Astrocyte (in vitro differentiated cells and primary cell): ENCODE results near the gene RALY. TPM values are rescaled to one million over a fixed set of nuclear protein-coding genes. Genes with fewer than 3 reads are reported as not detected.

Source experiments
- DNase-seq: peaks from one replicate; pipeline ENCODE4 v3.0.0-alpha.2; 2010; ENCODE audit warnings: low read depth
- FAIRE-seq: peaks from 2 replicates; lab custom pipeline; 2011; peaks lifted over from hg19 to GRCh38; lab: Jason Lieb, UNC
- H2AFZ ChIP-seq: 2 replicates; pipeline ENCODE4 v1.6.0; 2012; ENCODE audit warnings: low read depth, low read length, inconsistent platforms
- H3K27ac ChIP-seq: 2 replicates; pipeline ENCODE4 v1.5.1; 2011; ENCODE audit warnings: low read depth, low read length, inconsistent platforms
- H3K27me3 ChIP-seq: 2 replicates; pipeline ENCODE4 v1.6.0; 2011; ENCODE audit warnings: low read length, inconsistent platforms; ENCODE audit not compliant: insufficient read depth
- H3K36me3 ChIP-seq: 2 replicates; pipeline ENCODE4 v1.5.1; 2011; ENCODE audit warnings: low read length, inconsistent platforms; ENCODE audit not compliant: insufficient read depth
- H3K4me1 ChIP-seq: 2 replicates; pipeline ENCODE4 v1.5.1; 2011; ENCODE audit warnings: low read length, inconsistent platforms; ENCODE audit not compliant: insufficient read depth
- H3K4me2 ChIP-seq: 2 replicates; pipeline ENCODE4 v1.6.0; 2012; ENCODE audit warnings: low read length, inconsistent platforms
- H3K4me3 ChIP-seq: 2 replicates; pipeline ENCODE4 v1.5.1; 2011; ENCODE audit warnings: low read depth, mild to moderate bottlenecking, low read length, inconsistent platforms; ENCODE audit not compliant: insufficient read depth
- H3K79me2 ChIP-seq: 2 replicates; pipeline ENCODE4 v1.6.0; 2012; ENCODE audit warnings: mild to moderate bottlenecking, low read length, inconsistent platforms; ENCODE audit not compliant: insufficient read depth
- H3K9ac ChIP-seq: 2 replicates; pipeline ENCODE4 v1.6.0; 2012; ENCODE audit warnings: mild to moderate bottlenecking, low read length, inconsistent platforms
- H3K9me3 ChIP-seq: 2 replicates; pipeline ENCODE4 v1.5.1; 2012; ENCODE audit warnings: low read depth, mild to moderate bottlenecking, low read length, inconsistent platforms; ENCODE audit not compliant: insufficient read depth
- H4K20me1 ChIP-seq: 2 replicates; pipeline ENCODE4 v1.6.0; 2012; ENCODE audit warnings: low read length, inconsistent platforms; ENCODE audit not compliant: insufficient read depth
- H3K27ac Mint-ChIP-seq: one replicate; pipeline ENCODE4 v1.8.0; 2021; ENCODE audit warnings: mild to moderate bottlenecking, mixed read lengths; ENCODE audit not compliant: unreplicated experiment
- H3K27me3 Mint-ChIP-seq: one replicate; pipeline ENCODE4 v1.8.0; 2021; ENCODE audit warnings: low read depth, mixed read lengths; ENCODE audit not compliant: unreplicated experiment
- H3K36me3 Mint-ChIP-seq: one replicate; pipeline ENCODE4 v1.8.0; 2021; ENCODE audit warnings: low read depth, mixed read lengths; ENCODE audit not compliant: unreplicated experiment
- H3K4me1 Mint-ChIP-seq: one replicate; pipeline ENCODE4 v1.8.0; 2021; ENCODE audit warnings: low read depth, mixed read lengths; ENCODE audit not compliant: unreplicated experiment
- H3K4me3 Mint-ChIP-seq: one replicate; pipeline ENCODE4 v1.8.0; 2021; ENCODE audit warnings: mild to moderate bottlenecking, moderate library complexity, mixed read lengths; ENCODE audit not compliant: unreplicated experiment
- H3K9me3 Mint-ChIP-seq: one replicate; pipeline ENCODE4 v1.8.0; 2021; ENCODE audit warnings: mild to moderate bottlenecking, mixed read lengths; ENCODE audit not compliant: unreplicated experiment
- EZH2 ChIP-seq: IDR thresholded peaks from 2 replicates; pipeline ENCODE4 v1.6.1; 2012; ENCODE audit warnings: mild to moderate bottlenecking, low read length, inconsistent platforms; ENCODE audit not compliant: insufficient read depth
- total RNA-seq: library from RNA; stranded (reverse); gene quantifications from 2 replicates; pipeline ENCODE4 v1.2.1, GENCODE V29; 2021
- TF ChIP-seq, protein P1 (sequence below): IDR thresholded peaks from 2 replicates; pipeline ENCODE4 v1.5.1; 2011; ENCODE audit warnings: low read depth, mild to moderate bottlenecking, inconsistent platforms, low read length, moderate library complexity; ENCODE audit not compliant: insufficient read depth

The RALY gene
- total RNA-seq, 1 donor from 2014 or later = 105 TPM

DNA sequence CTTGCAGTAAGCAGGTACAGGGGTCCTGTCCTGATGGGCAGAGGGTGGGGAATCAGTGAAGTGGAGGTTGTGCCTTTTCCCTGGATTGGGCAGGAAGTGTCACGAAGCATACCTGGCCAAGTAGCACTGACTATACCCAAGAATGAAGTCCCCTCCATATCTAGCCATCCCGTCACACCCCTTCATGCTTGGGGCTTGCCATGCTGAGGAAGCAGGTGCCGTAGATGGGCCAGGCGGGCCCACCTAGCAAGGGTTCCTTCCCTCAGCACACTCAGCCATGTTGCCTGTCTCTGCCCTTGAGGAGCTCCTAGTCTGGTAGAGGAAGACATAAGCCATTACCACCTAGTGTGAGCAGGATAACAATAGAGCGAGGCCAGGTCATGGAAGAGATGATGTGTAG lies 84.8 kb downstream of the RALY start:
- Mint-ChIP-seq H3K4me1 (peaks cover 3% of the 10 kb centered on the region), H3K36me3 (peaks cover 30% of the 10 kb centered on the region), H3K27ac (no peak overlapping the region), H3K27me3 (no peaks in the 10 kb centered on the region), H3K4me3 (no peak overlapping the region), H3K9me3 (no peaks in the 10 kb centered on the region)
- Histone ChIP-seq H3K36me3 (peaks cover 13% of the 10 kb centered on the region), H3K79me2 (peaks cover 19% of the 10 kb centered on the region), H3K4me3 (no peak overlapping the region), H2AFZ (no peak overlapping the region), H3K27me3 (no peaks in the 10 kb centered on the region), H4K20me1 (peaks cover 87% of the 10 kb centered on the region), H3K4me2 (no peak overlapping the region), H3K9me3 (no peaks in the 10 kb centered on the region), H3K27ac (no peak overlapping the region), H3K4me1 (peaks cover 12% of the 10 kb centered on the region), H3K9ac (no peak overlapping the region)
- FAIRE-seq (no peak), DNase-seq (no peak)
- TF ChIP-seq, protein P1, sequence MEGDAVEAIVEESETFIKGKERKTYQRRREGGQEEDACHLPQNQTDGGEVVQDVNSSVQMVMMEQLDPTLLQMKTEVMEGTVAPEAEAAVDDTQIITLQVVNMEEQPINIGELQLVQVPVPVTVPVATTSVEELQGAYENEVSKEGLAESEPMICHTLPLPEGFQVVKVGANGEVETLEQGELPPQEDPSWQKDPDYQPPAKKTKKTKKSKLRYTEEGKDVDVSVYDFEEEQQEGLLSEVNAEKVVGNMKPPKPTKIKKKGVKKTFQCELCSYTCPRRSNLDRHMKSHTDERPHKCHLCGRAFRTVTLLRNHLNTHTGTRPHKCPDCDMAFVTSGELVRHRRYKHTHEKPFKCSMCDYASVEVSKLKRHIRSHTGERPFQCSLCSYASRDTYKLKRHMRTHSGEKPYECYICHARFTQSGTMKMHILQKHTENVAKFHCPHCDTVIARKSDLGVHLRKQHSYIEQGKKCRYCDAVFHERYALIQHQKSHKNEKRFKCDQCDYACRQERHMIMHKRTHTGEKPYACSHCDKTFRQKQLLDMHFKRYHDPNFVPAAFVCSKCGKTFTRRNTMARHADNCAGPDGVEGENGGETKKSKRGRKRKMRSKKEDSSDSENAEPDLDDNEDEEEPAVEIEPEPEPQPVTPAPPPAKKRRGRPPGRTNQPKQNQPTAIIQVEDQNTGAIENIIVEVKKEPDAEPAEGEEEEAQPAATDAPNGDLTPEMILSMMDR = no peak
- no peak for TF ChIP-seq EZH2

DNA sequence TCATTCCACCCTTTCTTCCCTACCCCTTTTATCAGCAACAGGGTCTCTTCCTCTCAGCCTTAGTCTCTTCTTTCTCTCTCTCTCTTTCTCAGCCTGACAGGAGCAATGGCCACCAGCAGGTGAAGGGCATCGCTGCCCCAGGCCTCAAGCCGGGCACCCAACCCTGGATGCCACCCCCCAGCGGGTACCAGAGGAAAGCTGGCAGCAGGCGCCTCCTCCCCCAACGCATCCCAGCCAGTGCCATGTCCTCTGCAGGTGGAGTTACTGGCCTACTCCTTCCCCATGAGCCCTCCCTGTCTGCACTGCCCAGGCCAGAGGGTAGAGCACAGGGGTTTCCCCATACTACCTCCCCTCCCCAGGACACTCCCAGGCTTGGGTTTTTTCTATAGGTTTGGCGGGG lies 86.1 kb downstream of the RALY start:
- peaks cover 35% of the 10 kb centered on the region for H3K36me3 Mint-ChIP-seq
- H3K27me3 Mint-ChIP-seq = no peaks in the 10 kb centered on the region
- no peak overlapping the region for H3K4me2 ChIP-seq
- H3K4me3 ChIP-seq = no peak overlapping the region
- H3K27ac Mint-ChIP-seq = no peak overlapping the region
- no peak overlapping the region for H3K4me3 Mint-ChIP-seq
- H3K9me3 ChIP-seq = no peaks in the 10 kb centered on the region
- no peak overlapping the region for H2AFZ ChIP-seq
- TF ChIP-seq EZH2 = no peak
- TF ChIP-seq, protein P1 = no peak
- peaks cover 17% of the 10 kb centered on the region for H3K36me3 ChIP-seq
- H3K79me2 ChIP-seq = peaks cover 9% of the 10 kb centered on the region
- no peak overlapping the region for H3K27ac ChIP-seq
- FAIRE-seq (no peak), DNase-seq (no peak)
- H3K4me1 ChIP-seq = peaks cover 12% of the 10 kb centered on the region
- no peak overlapping the region for H3K9ac ChIP-seq
- no peaks in the 10 kb centered on the region for H3K27me3 ChIP-seq
- H3K9me3 Mint-ChIP-seq = no peaks in the 10 kb centered on the region
- peaks cover 87% of the 10 kb centered on the region for H4K20me1 ChIP-seq
- peaks cover 3% of the 10 kb centered on the region for H3K4me1 Mint-ChIP-seq

DNA sequence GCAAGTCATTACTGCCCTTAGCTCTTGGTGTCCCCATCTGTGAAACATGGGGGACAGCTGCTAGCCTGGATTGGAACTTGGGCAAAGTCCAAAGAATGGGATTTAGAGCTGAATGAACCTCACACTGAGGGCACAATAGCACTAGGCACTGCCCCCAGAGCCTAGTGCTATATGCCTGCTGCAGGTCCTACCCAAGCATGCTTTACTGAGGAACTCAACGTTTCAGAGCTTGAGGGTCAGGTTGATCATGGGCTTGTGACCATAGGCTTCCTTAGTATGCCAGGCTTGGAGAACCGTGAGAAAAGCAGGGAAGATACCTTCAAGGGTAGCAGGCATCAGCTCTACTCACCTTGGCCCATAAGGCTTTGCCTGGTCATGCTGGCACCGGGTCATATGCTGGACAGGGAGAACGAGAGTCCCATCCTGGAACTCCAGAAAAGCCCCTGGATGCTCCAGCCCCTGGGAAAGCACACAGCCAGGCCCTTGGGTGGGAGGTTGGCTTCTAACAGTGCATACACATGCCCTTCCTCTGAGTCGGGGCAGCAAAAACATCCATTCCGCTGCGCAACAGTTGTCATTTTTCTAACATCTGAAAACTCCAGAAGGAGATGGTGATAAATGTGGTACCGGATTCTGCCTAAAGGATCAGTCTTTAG lies 88.6 kb downstream of the RALY start:
- Mint-ChIP-seq H3K4me1 (peaks cover 8% of the 10 kb centered on the region), H3K9me3 (no peaks in the 10 kb centered on the region)
- H3K27ac ChIP-seq = peak overlapping the region; percentile 42

More for the DNA sequence above, 88.6 kb downstream of the RALY start:
- peak overlapping the region; percentile 10 for H3K9ac ChIP-seq
- Mint-ChIP-seq H3K36me3 (peaks cover 31% of the 10 kb centered on the region), H3K27ac (no peak overlapping the region), H3K27me3 (no peaks in the 10 kb centered on the region), H3K4me3 (no peak overlapping the region)
- DNase-seq = no peak
- peaks cover 90% of the 10 kb centered on the region for H4K20me1 ChIP-seq
- FAIRE-seq = no peak
- no peaks in the 10 kb centered on the region for H3K79me2 ChIP-seq
- peaks cover 11% of the 10 kb centered on the region for H3K36me3 ChIP-seq
- no peaks in the 10 kb centered on the region for H3K9me3 ChIP-seq
- H3K4me3 ChIP-seq = no peak overlapping the region
- H2AFZ ChIP-seq = no peak overlapping the region
- H3K4me2 ChIP-seq = peak overlapping the region; percentile 3
- TF ChIP-seq, protein P1 = no peak
- TF ChIP-seq EZH2 = no peak
- no peaks in the 10 kb centered on the region for H3K27me3 ChIP-seq
- H3K4me1 ChIP-seq = peaks cover 12% of the 10 kb centered on the region
